HAP-1 (cell line): ENCODE measurements around the gene MYH3.
"Not testable (repeated sequence)": the region's sequence is repeated elsewhere in the genome, so short reads cannot be mapped to it uniquely, and the experiment has no call there.

Experiments
- DNase-seq, 2 experiments: peaks; one replicate each; pipeline ENCODE4 v3.0.0-alpha.2; 2016 to 2020; ENCODE audit warnings: low spot score in 2 of 2
- H3K27me3 ChIP-seq: fragments of 250-450 bp; sonication (Bioruptor Pico); 2 replicates; pipeline ENCODE4 v1.5.1; 2020; ENCODE audit warnings: low read depth, mild to moderate bottlenecking, moderate library complexity
- H3K36me3 ChIP-seq: fragments of 250-450 bp; sonication (Bioruptor Pico); replicated peaks from 2 replicates; pipeline ENCODE4 v1.5.1; 2020; ENCODE audit warnings: mild to moderate bottlenecking
- H3K4me1 ChIP-seq: fragments of 250-450 bp; sonication (Bioruptor Pico); 2 replicates; pipeline ENCODE4 v1.5.1; 2020; ENCODE audit warnings: mild to moderate bottlenecking
- H3K4me3 ChIP-seq: fragments of 250-450 bp; sonication (Bioruptor Pico); 2 replicates; pipeline ENCODE4 v1.5.1; 2020; ENCODE audit warnings: mild to moderate bottlenecking, moderate library complexity
- H3K9me3 ChIP-seq: fragments of 250-450 bp; sonication (Bioruptor Pico); 2 replicates; pipeline ENCODE4 v1.5.1; 2020; ENCODE audit warnings: mild to moderate bottlenecking, moderate library complexity
- in situ Hi-C: fragments of 300-500 bp; cut with MboI; formaldehyde crosslinking; loops from 3 replicates; pipeline ENCODE4 v1.14.3; 2020; ENCODE audit warnings: low sequenced_read_pairs, inconsistent platforms, mixed read lengths

Gene MYH3

DNA sequence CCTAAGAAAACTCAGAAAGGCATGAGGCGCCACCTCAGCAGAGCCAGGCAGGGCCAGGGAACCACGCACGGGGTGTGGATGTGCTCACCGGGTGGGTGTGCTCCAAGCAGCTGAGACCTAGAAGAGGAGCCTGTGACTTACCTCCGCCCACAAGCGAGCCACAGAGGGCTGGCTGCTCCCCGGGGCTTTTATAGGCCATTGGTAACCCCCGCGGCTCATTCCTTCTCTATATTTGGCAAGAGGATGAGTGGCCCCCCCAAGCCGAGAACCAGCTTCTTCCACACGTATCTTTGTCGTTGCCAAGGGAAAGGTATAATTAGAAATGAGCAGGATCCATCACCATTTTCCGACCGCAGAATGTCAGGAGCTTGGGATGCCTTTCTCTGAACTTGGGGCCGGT is at the start of gene MYH3:
TSS of gene MYH3 (minus strand) at position 162 of the 400 bp plus-strand sequence. CDS start 2,245 bp downstream, outside the sequence.
- in situ Hi-C loops: loop anchor here (25.0 kb wide), 1 partner anchor 1330 kb away; the partner anchor contains the start of gene ZNF18
- H3K27me3 ChIP-seq: no peaks in the 10 kb centered on the region
- no peak for DNase-seq
- no peaks in the 10 kb centered on the region for H3K9me3 ChIP-seq
- no peaks in the 10 kb centered on the region for H3K36me3 ChIP-seq
- no peak within 1 kb of the TSS for H3K4me3 ChIP-seq
- H3K4me1 ChIP-seq: no peaks in the 10 kb centered on the region

GRCh38 chr17:10705727-10706126 is 48.6 kb upstream of the MYH3 start:
- H3K36me3 ChIP-seq: peaks cover 45% of the 10 kb centered on the region

GRCh38 chr17:10702574-10702973 is 45.5 kb upstream of the MYH3 start:
- H3K4me1 ChIP-seq: peaks cover 8% of the 10 kb centered on the region
- H3K4me3 ChIP-seq: no peak overlapping the region
- no peaks in the 10 kb centered on the region for H3K9me3 ChIP-seq
- H3K27me3 ChIP-seq: no peaks in the 10 kb centered on the region
- H3K36me3 ChIP-seq: peaks cover 24% of the 10 kb centered on the region
- DNase-seq: no peak
- in situ Hi-C loops: no loop called here

More at GRCh38 chr17:10705727-10706126, 48.6 kb upstream of the MYH3 start:
- in situ Hi-C loops: no loop called here
- H3K9me3 ChIP-seq: no peaks in the 10 kb centered on the region
- peaks cover 7% of the 10 kb centered on the region for H3K4me1 ChIP-seq
- DNase-seq: no peak
- H3K27me3 ChIP-seq: no peaks in the 10 kb centered on the region
- no peak overlapping the region for H3K4me3 ChIP-seq

- Histone ChIP-seq H3K9me3 (no peaks in the 10 kb centered on the region), H3K4me1 (peaks cover 12% of the 10 kb centered on the region), H3K27me3 (no peaks in the 10 kb centered on the region), H3K4me3 (no peak overlapping the region), H3K36me3 (peaks cover 12% of the 10 kb centered on the region)
- DNase-seq: no peak
- in situ Hi-C loops: no loop called here
These were observed 42.7 kb upstream of the MYH3 start for GRCh38 chr17:10699856-10700255.

- peaks cover 12% of the 10 kb centered on the region for H3K4me1 ChIP-seq
- H3K9me3 ChIP-seq: no peaks in the 10 kb centered on the region
- no peaks in the 10 kb centered on the region for H3K27me3 ChIP-seq
- in situ Hi-C loops: no loop called here
- peak overlapping the region; percentile 92 for H3K4me3 ChIP-seq
- peaks cover 22% of the 10 kb centered on the region for H3K36me3 ChIP-seq
- DNase-seq: no peak
These were observed 41.1 kb upstream of the MYH3 start for GRCh38 chr17:10698096-10698818.

DNA sequence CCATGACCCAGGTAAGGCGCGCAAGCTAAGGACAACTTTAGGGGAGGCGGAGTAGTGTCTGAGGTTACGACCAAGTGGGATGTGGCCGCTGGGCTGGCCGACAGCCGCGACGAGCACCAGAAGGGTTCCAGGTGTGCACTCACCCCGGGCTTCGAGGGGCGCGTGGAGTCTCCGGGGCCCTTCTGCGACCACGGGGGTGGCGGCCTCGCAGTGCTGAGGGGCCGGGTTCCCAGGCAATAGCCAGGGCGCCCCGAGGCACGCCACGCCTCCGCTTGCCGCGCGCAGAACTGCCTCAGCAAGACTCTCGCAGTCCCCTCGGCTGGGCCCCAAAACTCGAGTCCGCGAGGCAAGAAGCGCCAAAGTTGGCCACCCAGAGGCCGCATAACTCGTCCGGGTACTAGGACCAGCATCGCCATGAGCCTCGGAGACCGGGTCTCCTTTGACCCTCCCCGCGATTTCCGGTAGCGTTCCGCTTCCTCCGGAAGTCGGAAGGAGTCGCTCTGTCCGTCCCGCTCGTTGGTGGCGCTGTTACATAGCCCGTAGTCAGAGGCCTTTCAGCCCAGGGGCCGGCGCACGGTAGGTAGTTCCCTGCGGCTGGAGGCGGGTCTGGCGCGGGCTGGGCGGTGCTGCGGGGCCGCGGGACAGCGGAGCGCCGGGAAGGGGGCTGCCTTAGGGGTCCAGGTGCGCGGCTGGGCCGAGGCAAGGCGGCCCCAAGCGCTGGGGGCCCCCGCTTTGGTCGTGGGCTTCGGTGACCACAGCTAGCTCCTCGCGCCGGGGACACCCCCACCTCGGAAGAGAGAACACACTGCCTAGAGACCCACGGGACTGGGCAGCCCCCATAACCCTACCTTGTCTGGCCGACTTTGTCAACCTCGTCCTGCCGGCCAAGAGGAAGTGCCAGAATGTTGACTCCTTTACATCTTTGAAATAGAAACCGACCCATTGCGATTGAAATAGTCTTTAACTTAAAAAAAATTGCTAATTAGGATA is 40.3 kb upstream of the MYH3 start, which contains the start of the genes ADPRM and SCO1:
TSS of gene ADPRM (plus strand) at position 503 of the 990 bp plus-strand sequence. CDS start 7,333 bp downstream, outside the sequence.
TSS of gene SCO1 (minus strand) at position 442 of the 990 bp plus-strand sequence. CDS start at position 416, 26 bp downstream.
- peaks cover 31% of the 10 kb centered on the region for H3K36me3 ChIP-seq
- in situ Hi-C loops: no loop called here
- no peaks in the 10 kb centered on the region for H3K27me3 ChIP-seq
- peak within 1 kb of the TSS; percentile 92 for H3K4me3 ChIP-seq
- peak; percentile 82 to 94 for DNase-seq
- peaks cover 12% of the 10 kb centered on the region for H3K4me1 ChIP-seq
- no peaks in the 10 kb centered on the region for H3K9me3 ChIP-seq

DNA sequence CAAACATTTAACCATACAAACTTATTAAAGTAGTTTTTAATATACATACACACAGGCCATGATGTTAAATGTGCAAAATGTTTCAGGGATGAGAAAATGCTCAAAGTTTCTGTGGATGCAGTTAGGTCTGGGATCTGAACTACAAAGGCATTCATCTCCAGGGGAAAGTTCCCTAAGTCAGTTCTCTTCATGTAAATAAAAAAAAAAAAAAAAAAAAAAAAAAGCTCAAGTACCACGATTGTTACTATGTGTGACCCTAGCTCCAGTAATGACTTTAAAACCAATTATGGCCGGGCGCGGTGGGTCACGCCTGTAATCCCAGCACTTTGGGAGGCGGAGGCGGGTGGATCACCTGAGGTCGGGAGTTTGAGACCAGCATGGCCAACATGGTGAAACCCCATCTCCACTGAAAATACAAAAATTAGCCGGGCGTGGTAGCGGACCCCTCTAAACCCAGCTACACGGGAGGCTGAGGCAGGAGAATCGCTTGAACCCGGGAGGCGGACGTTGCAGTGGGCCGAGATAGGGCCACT is 38.8 kb upstream of the MYH3 start:
- DNase-seq, in situ Hi-C loops, H3K27me3 ChIP-seq, H3K9me3 ChIP-seq: not testable (repeated sequence)
- Histone ChIP-seq H3K36me3 (peaks cover 46% of the 10 kb centered on the region), H3K4me3 (peak overlapping the region; percentile 92), H3K4me1 (peaks cover 12% of the 10 kb centered on the region)

GRCh38 chr17:10687499-10687898 is 30.4 kb upstream of the MYH3 start:
- H3K4me3 ChIP-seq: no peak overlapping the region
- peaks cover 79% of the 10 kb centered on the region for H3K36me3 ChIP-seq
- no peaks in the 10 kb centered on the region for H3K9me3 ChIP-seq
- no peak for DNase-seq
- H3K4me1 ChIP-seq: peaks cover 4% of the 10 kb centered on the region
- H3K27me3 ChIP-seq: no peaks in the 10 kb centered on the region
- in situ Hi-C loops: no loop called here

- H3K4me1 ChIP-seq: no peaks in the 10 kb centered on the region
- H3K4me3 ChIP-seq: no peak overlapping the region
- H3K9me3 ChIP-seq: no peaks in the 10 kb centered on the region
- in situ Hi-C loops: no loop called here
- DNase-seq: peak in 1 of 2 experiments; percentile 18
- no peaks in the 10 kb centered on the region for H3K27me3 ChIP-seq
- H3K36me3 ChIP-seq: peaks cover 77% of the 10 kb centered on the region
These were observed 26.7 kb upstream of the MYH3 start for GRCh38 chr17:10683853-10684252.

DNA sequence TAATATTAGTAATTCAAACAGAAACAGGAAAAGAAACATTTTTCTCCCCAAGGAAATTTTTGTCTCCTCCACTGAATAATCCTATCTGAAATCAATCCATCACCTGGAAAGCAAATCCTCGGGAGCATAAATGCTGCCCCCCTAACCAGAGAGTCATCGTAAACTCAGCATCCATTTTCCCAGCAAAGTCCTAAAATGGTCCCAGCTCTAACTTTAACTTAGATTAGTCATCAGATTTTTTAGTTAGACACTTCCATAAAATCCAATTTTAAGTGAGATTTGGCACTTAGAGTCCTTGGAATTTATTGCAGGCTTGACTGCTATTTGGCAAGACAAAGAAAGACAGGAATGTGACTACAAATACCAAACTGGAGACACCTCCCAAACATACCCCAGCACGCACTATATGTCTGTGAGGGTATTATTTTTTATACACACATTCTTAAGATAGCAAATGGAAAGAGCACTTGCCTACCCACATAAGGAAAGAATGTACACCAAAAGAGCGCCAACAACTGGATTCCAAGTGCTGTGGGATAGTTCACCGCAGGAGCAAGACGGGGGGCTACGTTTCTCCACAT is 24.8 kb upstream of the MYH3 start:
- Histone ChIP-seq H3K4me1 (no peaks in the 10 kb centered on the region), H3K9me3 (no peaks in the 10 kb centered on the region), H3K4me3 (no peak overlapping the region), H3K27me3 (no peaks in the 10 kb centered on the region), H3K36me3 (peaks cover 70% of the 10 kb centered on the region)
- in situ Hi-C loops: no loop called here
- no peak for DNase-seq

- no peaks in the 10 kb centered on the region for H3K9me3 ChIP-seq
- H3K36me3 ChIP-seq: peaks cover 14% of the 10 kb centered on the region
- no peak for DNase-seq
- in situ Hi-C loops: loop anchor here (25.0 kb wide), 1 partner anchor 1313 kb away; the partner anchor contains the start of gene ZNF18
- H3K27me3 ChIP-seq: no peaks in the 10 kb centered on the region
- H3K4me3 ChIP-seq: no peak overlapping the region
- H3K4me1 ChIP-seq: no peaks in the 10 kb centered on the region
These were observed 17.6 kb upstream of the MYH3 start for GRCh38 chr17:10674704-10675103.

DNA sequence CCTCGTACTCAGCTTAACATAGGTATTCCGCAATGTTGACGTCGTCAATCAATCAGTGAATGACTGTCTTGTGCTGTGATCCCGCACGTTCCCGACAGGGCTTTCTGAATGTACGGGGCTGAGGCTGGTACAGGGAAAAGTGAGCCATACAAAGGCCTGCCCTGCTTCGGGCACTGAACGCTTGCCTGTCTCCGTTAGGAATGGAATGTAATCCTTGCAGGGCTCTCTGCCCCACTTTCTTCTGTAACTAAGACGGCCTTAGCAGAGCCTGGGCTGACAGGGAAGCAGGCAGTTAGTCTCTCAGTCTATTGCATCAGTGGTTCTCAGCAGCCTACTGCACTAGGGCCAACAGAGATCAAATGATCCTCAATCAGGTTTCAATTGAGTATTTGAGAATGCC is 16.2 kb upstream of the MYH3 start:
- Histone ChIP-seq H3K4me1 (no peaks in the 10 kb centered on the region), H3K27me3 (no peaks in the 10 kb centered on the region), H3K36me3 (peaks cover 3% of the 10 kb centered on the region), H3K4me3 (no peak overlapping the region), H3K9me3 (no peaks in the 10 kb centered on the region)
- DNase-seq: no peak
- in situ Hi-C loops: loop anchor here (25.0 kb wide), 1 partner anchor 1314 kb away; the partner anchor contains the start of gene ZNF18

DNA sequence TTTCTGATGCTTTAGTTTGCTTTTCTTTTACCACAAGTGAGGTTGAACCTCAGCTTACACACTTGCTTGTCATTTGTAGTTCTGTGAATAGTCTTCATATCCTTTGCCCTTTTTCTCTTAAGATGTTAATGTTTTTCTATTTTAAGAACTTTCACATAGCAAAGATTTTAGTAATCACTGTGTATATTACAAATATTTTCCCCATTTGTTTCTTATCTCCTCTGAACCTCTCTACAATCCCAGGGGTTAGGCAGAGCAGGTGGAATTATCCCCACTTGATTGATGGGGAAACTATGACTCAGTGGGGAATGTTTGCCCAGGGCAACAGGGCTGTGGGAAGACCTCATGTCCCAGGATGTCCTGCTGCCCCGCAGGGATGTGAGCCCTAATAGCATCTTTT is 11.7 kb upstream of the MYH3 start:
- in situ Hi-C loops: loop anchor here (25.0 kb wide), 1 partner anchor 1319 kb away; the partner anchor contains the start of gene ZNF18
- Histone ChIP-seq H3K4me3 (no peak overlapping the region), H3K4me1 (no peaks in the 10 kb centered on the region), H3K36me3 (no peaks in the 10 kb centered on the region), H3K27me3 (no peaks in the 10 kb centered on the region), H3K9me3 (no peaks in the 10 kb centered on the region)
- DNase-seq: no peak
